H9 (cell line): ENCODE data around the gene RAP1GAP. TPM values are rescaled to one million over a fixed set of nuclear protein-coding genes. Genes with fewer than 3 reads are reported as not detected.

Experiments
- DNase-seq: peaks from one replicate; pipeline ENCODE4 v3.0.0-alpha.2; 2017
- H2AFZ ChIP-seq: one replicate; pipeline ENCODE4 v1.6.1; 2013; ENCODE audit warnings: mild to moderate bottlenecking, low read length, control low read depth, moderate library complexity
- H2AK5ac ChIP-seq: 2 replicates; pipeline ENCODE4 v1.6.1; 2013; ENCODE audit warnings: low read length, control low read depth, mixed read lengths; ENCODE audit not compliant: insufficient read length
- H2BK120ac ChIP-seq: one replicate; pipeline ENCODE4 v1.6.1; 2013; ENCODE audit warnings: low read depth, mild to moderate bottlenecking, low read length, control low read depth, inconsistent platforms; ENCODE audit not compliant: poor library complexity, severe bottlenecking
- H2BK12ac ChIP-seq: 2 replicates; pipeline ENCODE4 v1.6.1; 2013; ENCODE audit warnings: low read length, control low read depth, mixed read lengths, low read depth; ENCODE audit not compliant: insufficient read length
- H2BK15ac ChIP-seq: 2 replicates; pipeline ENCODE4 v1.6.1; 2013; ENCODE audit warnings: low read depth, low read length, control low read depth
- H2BK20ac ChIP-seq: one replicate; pipeline ENCODE4 v1.6.1; 2013; ENCODE audit warnings: low read depth, mild to moderate bottlenecking, low read length, control low read depth, inconsistent platforms; ENCODE audit not compliant: poor library complexity, severe bottlenecking
- H2BK5ac ChIP-seq: 2 replicates; pipeline ENCODE4 v1.6.1; 2013; ENCODE audit warnings: low read length, control low read depth, mixed read lengths; ENCODE audit not compliant: insufficient read length
- H3K14ac ChIP-seq: 2 replicates; pipeline ENCODE4 v1.6.1; 2013; ENCODE audit warnings: low read length, control low read depth; ENCODE audit not compliant: insufficient read depth
- H3K18ac ChIP-seq: 2 replicates; pipeline ENCODE4 v1.6.1; 2013; ENCODE audit warnings: low read depth, mild to moderate bottlenecking, mixed read lengths, low read length, control low read depth; ENCODE audit not compliant: insufficient read length
- H3K23ac ChIP-seq: 2 replicates; pipeline ENCODE4 v1.6.1; 2013; ENCODE audit warnings: low read length, control low read depth, mixed read lengths, low read depth; ENCODE audit not compliant: insufficient read length
- H3K23me2 ChIP-seq: 2 replicates; pipeline ENCODE4 v1.6.1; 2013; ENCODE audit warnings: low read depth, mild to moderate bottlenecking, mixed read lengths, low read length, control low read depth; ENCODE audit not compliant: insufficient read length, poor library complexity, severe bottlenecking
- H3K27ac ChIP-seq: 2 replicates; pipeline ENCODE4 v1.5.1; 2013; ENCODE audit warnings: low read length, control low read depth, mixed read lengths, low read depth; ENCODE audit not compliant: insufficient read length
- H3K27me3 ChIP-seq: 2 replicates; pipeline ENCODE4 v1.6.1; 2013; ENCODE audit warnings: low read length, control low read depth, inconsistent platforms; ENCODE audit not compliant: insufficient read depth
- H3K4ac ChIP-seq: 2 replicates; pipeline ENCODE4 v1.6.1; 2013; ENCODE audit warnings: low read depth, mild to moderate bottlenecking, control low read depth, inconsistent platforms, low read length, moderate library complexity
- H3K4me1 ChIP-seq: 2 replicates; pipeline ENCODE4 v1.6.1; 2013; ENCODE audit warnings: low read length, control low read depth, inconsistent platforms; ENCODE audit not compliant: insufficient read depth
- H3K4me2 ChIP-seq: 2 replicates; pipeline ENCODE4 v1.6.1; 2013; ENCODE audit warnings: low read length, control low read depth, mixed read lengths; ENCODE audit not compliant: insufficient read length, insufficient read depth
- H3K56ac ChIP-seq: 2 replicates; pipeline ENCODE4 v1.6.1; 2013; ENCODE audit warnings: low read depth, mild to moderate bottlenecking, mixed read lengths, low read length, control low read depth; ENCODE audit not compliant: insufficient read length
- H3K79me1 ChIP-seq: 2 replicates; pipeline ENCODE4 v1.6.1; 2013; ENCODE audit warnings: low read depth, mild to moderate bottlenecking, moderate library complexity, low read length, control low read depth, inconsistent platforms; ENCODE audit not compliant: insufficient read depth, poor library complexity, severe bottlenecking
- H3K79me2 ChIP-seq: 2 replicates; pipeline ENCODE4 v1.6.1; 2013; ENCODE audit warnings: low read length, control low read depth, inconsistent platforms; ENCODE audit not compliant: insufficient read depth
- H3K9ac ChIP-seq: 2 replicates; pipeline ENCODE4 v1.6.1; 2013; ENCODE audit warnings: low read length, control low read depth, mixed read lengths; ENCODE audit not compliant: insufficient read length; ENCODE audit errors: extremely low read depth
- H3K9me3 ChIP-seq: one replicate; pipeline ENCODE4 v1.6.1; 2013; ENCODE audit warnings: low read depth, low read length, inconsistent platforms; ENCODE audit not compliant: control insufficient read depth
- H3T11ph ChIP-seq: one replicate; pipeline ENCODE4 v1.6.1; 2013; ENCODE audit warnings: mild to moderate bottlenecking, low read length, control low read depth, inconsistent platforms
- H4K20me1 ChIP-seq: one replicate; pipeline ENCODE4 v1.6.1; 2013; ENCODE audit not compliant: control insufficient read depth, insufficient read length, insufficient read depth
- H4K5ac ChIP-seq: 2 replicates; pipeline ENCODE4 v1.6.1; 2013; ENCODE audit warnings: low read depth, mild to moderate bottlenecking, mixed read lengths, low read length, control low read depth; ENCODE audit not compliant: insufficient read length
- H4K8ac ChIP-seq: replicated peaks from 2 replicates; pipeline ENCODE4 v1.6.1; 2013; ENCODE audit warnings: low read length, control low read depth, mixed read lengths, low read depth; ENCODE audit not compliant: insufficient read length
- H4K91ac ChIP-seq: 2 replicates; pipeline ENCODE4 v1.6.1; 2013; ENCODE audit warnings: low read depth, mild to moderate bottlenecking, moderate library complexity, mixed read lengths, low read length, control low read depth; ENCODE audit not compliant: insufficient read length
- H3K27ac Mint-ChIP-seq, 3 experiments: 2 replicates in 2 of 3; 3 replicates in 1 of 3; pipeline ENCODE4 v1.8.0; 2020 to 2021; ENCODE audit warnings: mixed read lengths in 3 of 3, mild to moderate bottlenecking in 1 of 3, moderate library complexity in 1 of 3
- H3K27me3 Mint-ChIP-seq: 2 replicates; pipeline ENCODE4 v1.8.0; 2021; ENCODE audit warnings: low read depth, mild to moderate bottlenecking, moderate library complexity, mixed read lengths
- H3K36me3 Mint-ChIP-seq, 3 experiments: 2 replicates in 2 of 3; 3 replicates in 1 of 3; pipeline ENCODE4 v1.8.0; 2020 to 2021; ENCODE audit warnings: low read depth in 3 of 3, mixed read lengths in 3 of 3; ENCODE audit not compliant: insufficient read depth in 1 of 3
- H3K4me1 Mint-ChIP-seq, 2 experiments: 2 replicates each; pipeline ENCODE4 v1.8.0; 2020; ENCODE audit warnings: mixed read lengths in 2 of 2
- H3K4me3 Mint-ChIP-seq, 2 experiments: 2 replicates in 1 of 2; 3 replicates in 1 of 2; pipeline ENCODE4 v1.8.0; 2020 to 2021; ENCODE audit warnings: mild to moderate bottlenecking in 2 of 2, mixed read lengths in 2 of 2, moderate library complexity in 1 of 2
- H3K9me3 Mint-ChIP-seq, 2 experiments: 2 replicates in 1 of 2; 3 replicates in 1 of 2; pipeline ENCODE4 v1.8.0; 2020; ENCODE audit warnings: mild to moderate bottlenecking in 2 of 2, mixed read lengths in 2 of 2, moderate library complexity in 1 of 2
- WGBS: extraction: QIAGEN DNeasy Blood & Tissue Kit; methylation state at CpG from one replicate; pipeline ENCODE4 v1.1.7; 2013; ENCODE audit warnings: missing lambda C conversion rate, low lambda C conversion rate, mixed read lengths; ENCODE audit not compliant: insufficient read length; ENCODE audit errors: extremely low coverage; 5-methylcytosine and 5-hydroxymethylcytosine counted together
- total RNA-seq: library from RNA; stranded (reverse); gene quantifications from 2 replicates; pipeline ENCODE4 v1.2.1, GENCODE V29; 2021
- TF ChIP-seq, protein P1 (sequence below): fragments of 200-600 bp; sonication (generic); conservative IDR thresholded peaks from 3 replicates; pipeline ENCODE4 v1.8.0; 2021; ENCODE audit warnings: antibody characterized with exemption, mild to moderate bottlenecking

The RAP1GAP gene
- total RNA-seq, 1 experiment from 2014 or later: 7.9 TPM

DNA sequence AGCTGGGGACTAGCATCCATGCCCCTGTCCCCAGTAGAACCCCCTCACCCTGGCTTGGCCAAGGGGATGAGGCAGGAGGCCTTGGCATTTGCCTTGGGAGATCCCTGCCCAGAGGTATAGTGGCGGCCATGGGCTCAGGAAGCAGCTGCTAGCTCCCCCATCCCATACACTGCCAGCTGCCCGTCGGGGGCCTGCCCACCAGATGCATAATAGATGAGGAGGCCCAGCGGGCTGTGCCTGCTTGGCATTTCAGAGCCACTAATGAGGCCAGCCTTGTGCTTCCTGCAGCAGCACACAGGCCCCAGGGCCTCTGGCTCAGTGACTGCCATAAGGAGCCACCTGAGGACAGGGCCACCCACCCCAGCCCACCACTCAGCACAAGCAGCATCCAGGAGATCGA is 23.6 kb downstream of the RAP1GAP start:
- Histone ChIP-seq H2BK12ac (no peak overlapping the region), H3K9ac (no peak overlapping the region), H2AK5ac (no peak overlapping the region), H3K23ac (no peak overlapping the region), H2BK15ac (no peak overlapping the region), H4K8ac (no peak overlapping the region), H3K14ac (no peak overlapping the region), H3K27ac (no peak overlapping the region), H3T11ph (no peak overlapping the region), H3K23me2 (no peaks in the 10 kb centered on the region), H3K9me3 (no peaks in the 10 kb centered on the region), H2BK5ac (no peak overlapping the region), H2AFZ (no peak overlapping the region), H4K5ac (no peak overlapping the region), H3K4me2 (no peak overlapping the region), H3K4me1 (no peaks in the 10 kb centered on the region), H3K56ac (no peak overlapping the region), H3K79me1 (no peaks in the 10 kb centered on the region), H3K79me2 (no peaks in the 10 kb centered on the region), H2BK20ac (no peak overlapping the region), H4K20me1 (no peaks in the 10 kb centered on the region), H4K91ac (no peak overlapping the region), H3K27me3 (no peaks in the 10 kb centered on the region), H3K4ac (no peak overlapping the region), H3K18ac (no peak overlapping the region), H2BK120ac (no peak overlapping the region)
- Mint-ChIP-seq H3K36me3 (no peaks in the 10 kb centered on the region), H3K4me3 (no peak overlapping the region), H3K27ac (no peak overlapping the region), H3K4me1 (peaks cover 6 to 26% of the 10 kb centered on the region in 2 experiments), H3K9me3 (no peaks in the 10 kb centered on the region), H3K27me3 (peaks cover 6% of the 10 kb centered on the region)
- DNase-seq: no peak
- no CpG with 5 or more reads among the region's 5 CpGs for WGBS
- TF ChIP-seq, protein P1, sequence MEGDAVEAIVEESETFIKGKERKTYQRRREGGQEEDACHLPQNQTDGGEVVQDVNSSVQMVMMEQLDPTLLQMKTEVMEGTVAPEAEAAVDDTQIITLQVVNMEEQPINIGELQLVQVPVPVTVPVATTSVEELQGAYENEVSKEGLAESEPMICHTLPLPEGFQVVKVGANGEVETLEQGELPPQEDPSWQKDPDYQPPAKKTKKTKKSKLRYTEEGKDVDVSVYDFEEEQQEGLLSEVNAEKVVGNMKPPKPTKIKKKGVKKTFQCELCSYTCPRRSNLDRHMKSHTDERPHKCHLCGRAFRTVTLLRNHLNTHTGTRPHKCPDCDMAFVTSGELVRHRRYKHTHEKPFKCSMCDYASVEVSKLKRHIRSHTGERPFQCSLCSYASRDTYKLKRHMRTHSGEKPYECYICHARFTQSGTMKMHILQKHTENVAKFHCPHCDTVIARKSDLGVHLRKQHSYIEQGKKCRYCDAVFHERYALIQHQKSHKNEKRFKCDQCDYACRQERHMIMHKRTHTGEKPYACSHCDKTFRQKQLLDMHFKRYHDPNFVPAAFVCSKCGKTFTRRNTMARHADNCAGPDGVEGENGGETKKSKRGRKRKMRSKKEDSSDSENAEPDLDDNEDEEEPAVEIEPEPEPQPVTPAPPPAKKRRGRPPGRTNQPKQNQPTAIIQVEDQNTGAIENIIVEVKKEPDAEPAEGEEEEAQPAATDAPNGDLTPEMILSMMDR: no peak
